H9 (cell line): ENCODE results near the gene ITSN1. TPM values are rescaled to one million over a fixed set of nuclear protein-coding genes. Genes with fewer than 3 reads are reported as not detected.

Experiments used
- DNase-seq: peaks from one replicate; pipeline ENCODE4 v3.0.0-alpha.2; 2017
- H2AFZ ChIP-seq: one replicate; pipeline ENCODE4 v1.6.1; 2013; ENCODE audit warnings: mild to moderate bottlenecking, low read length, control low read depth, moderate library complexity
- H2AK5ac ChIP-seq: 2 replicates; pipeline ENCODE4 v1.6.1; 2013; ENCODE audit warnings: low read length, control low read depth, mixed read lengths; ENCODE audit not compliant: insufficient read length
- H2BK120ac ChIP-seq: one replicate; pipeline ENCODE4 v1.6.1; 2013; ENCODE audit warnings: low read depth, mild to moderate bottlenecking, low read length, control low read depth, inconsistent platforms; ENCODE audit not compliant: poor library complexity, severe bottlenecking
- H2BK12ac ChIP-seq: 2 replicates; pipeline ENCODE4 v1.6.1; 2013; ENCODE audit warnings: low read length, control low read depth, mixed read lengths, low read depth; ENCODE audit not compliant: insufficient read length
- H2BK15ac ChIP-seq: 2 replicates; pipeline ENCODE4 v1.6.1; 2013; ENCODE audit warnings: low read depth, low read length, control low read depth
- H2BK20ac ChIP-seq: one replicate; pipeline ENCODE4 v1.6.1; 2013; ENCODE audit warnings: low read depth, mild to moderate bottlenecking, low read length, control low read depth, inconsistent platforms; ENCODE audit not compliant: poor library complexity, severe bottlenecking
- H2BK5ac ChIP-seq: 2 replicates; pipeline ENCODE4 v1.6.1; 2013; ENCODE audit warnings: low read length, control low read depth, mixed read lengths; ENCODE audit not compliant: insufficient read length
- H3K14ac ChIP-seq: 2 replicates; pipeline ENCODE4 v1.6.1; 2013; ENCODE audit warnings: low read length, control low read depth; ENCODE audit not compliant: insufficient read depth
- H3K18ac ChIP-seq: 2 replicates; pipeline ENCODE4 v1.6.1; 2013; ENCODE audit warnings: low read depth, mild to moderate bottlenecking, mixed read lengths, low read length, control low read depth; ENCODE audit not compliant: insufficient read length
- H3K23ac ChIP-seq: 2 replicates; pipeline ENCODE4 v1.6.1; 2013; ENCODE audit warnings: low read length, control low read depth, mixed read lengths, low read depth; ENCODE audit not compliant: insufficient read length
- H3K23me2 ChIP-seq: 2 replicates; pipeline ENCODE4 v1.6.1; 2013; ENCODE audit warnings: low read depth, mild to moderate bottlenecking, mixed read lengths, low read length, control low read depth; ENCODE audit not compliant: insufficient read length, poor library complexity, severe bottlenecking
- H3K27ac ChIP-seq: 2 replicates; pipeline ENCODE4 v1.5.1; 2013; ENCODE audit warnings: low read length, control low read depth, mixed read lengths, low read depth; ENCODE audit not compliant: insufficient read length
- H3K27me3 ChIP-seq: 2 replicates; pipeline ENCODE4 v1.6.1; 2013; ENCODE audit warnings: low read length, control low read depth, inconsistent platforms; ENCODE audit not compliant: insufficient read depth
- H3K4ac ChIP-seq: 2 replicates; pipeline ENCODE4 v1.6.1; 2013; ENCODE audit warnings: low read depth, mild to moderate bottlenecking, control low read depth, inconsistent platforms, low read length, moderate library complexity
- H3K4me1 ChIP-seq: 2 replicates; pipeline ENCODE4 v1.6.1; 2013; ENCODE audit warnings: low read length, control low read depth, inconsistent platforms; ENCODE audit not compliant: insufficient read depth
- H3K4me2 ChIP-seq: 2 replicates; pipeline ENCODE4 v1.6.1; 2013; ENCODE audit warnings: low read length, control low read depth, mixed read lengths; ENCODE audit not compliant: insufficient read length, insufficient read depth
- H3K56ac ChIP-seq: 2 replicates; pipeline ENCODE4 v1.6.1; 2013; ENCODE audit warnings: low read depth, mild to moderate bottlenecking, mixed read lengths, low read length, control low read depth; ENCODE audit not compliant: insufficient read length
- H3K79me1 ChIP-seq: 2 replicates; pipeline ENCODE4 v1.6.1; 2013; ENCODE audit warnings: low read depth, mild to moderate bottlenecking, moderate library complexity, low read length, control low read depth, inconsistent platforms; ENCODE audit not compliant: insufficient read depth, poor library complexity, severe bottlenecking
- H3K79me2 ChIP-seq: 2 replicates; pipeline ENCODE4 v1.6.1; 2013; ENCODE audit warnings: low read length, control low read depth, inconsistent platforms; ENCODE audit not compliant: insufficient read depth
- H3K9ac ChIP-seq: 2 replicates; pipeline ENCODE4 v1.6.1; 2013; ENCODE audit warnings: low read length, control low read depth, mixed read lengths; ENCODE audit not compliant: insufficient read length; ENCODE audit errors: extremely low read depth
- H3K9me3 ChIP-seq: one replicate; pipeline ENCODE4 v1.6.1; 2013; ENCODE audit warnings: low read depth, low read length, inconsistent platforms; ENCODE audit not compliant: control insufficient read depth
- H3T11ph ChIP-seq: one replicate; pipeline ENCODE4 v1.6.1; 2013; ENCODE audit warnings: mild to moderate bottlenecking, low read length, control low read depth, inconsistent platforms
- H4K20me1 ChIP-seq: one replicate; pipeline ENCODE4 v1.6.1; 2013; ENCODE audit not compliant: control insufficient read depth, insufficient read length, insufficient read depth
- H4K5ac ChIP-seq: 2 replicates; pipeline ENCODE4 v1.6.1; 2013; ENCODE audit warnings: low read depth, mild to moderate bottlenecking, mixed read lengths, low read length, control low read depth; ENCODE audit not compliant: insufficient read length
- H4K8ac ChIP-seq: replicated peaks from 2 replicates; pipeline ENCODE4 v1.6.1; 2013; ENCODE audit warnings: low read length, control low read depth, mixed read lengths, low read depth; ENCODE audit not compliant: insufficient read length
- H4K91ac ChIP-seq: 2 replicates; pipeline ENCODE4 v1.6.1; 2013; ENCODE audit warnings: low read depth, mild to moderate bottlenecking, moderate library complexity, mixed read lengths, low read length, control low read depth; ENCODE audit not compliant: insufficient read length
- H3K27ac Mint-ChIP-seq, 3 experiments: 2 replicates in 2 of 3; 3 replicates in 1 of 3; pipeline ENCODE4 v1.8.0; 2020 to 2021; ENCODE audit warnings: mixed read lengths in 3 of 3, mild to moderate bottlenecking in 1 of 3, moderate library complexity in 1 of 3
- H3K27me3 Mint-ChIP-seq: 2 replicates; pipeline ENCODE4 v1.8.0; 2021; ENCODE audit warnings: low read depth, mild to moderate bottlenecking, moderate library complexity, mixed read lengths
- H3K36me3 Mint-ChIP-seq, 3 experiments: 2 replicates in 2 of 3; 3 replicates in 1 of 3; pipeline ENCODE4 v1.8.0; 2020 to 2021; ENCODE audit warnings: low read depth in 3 of 3, mixed read lengths in 3 of 3; ENCODE audit not compliant: insufficient read depth in 1 of 3
- H3K4me1 Mint-ChIP-seq, 2 experiments: 2 replicates each; pipeline ENCODE4 v1.8.0; 2020; ENCODE audit warnings: mixed read lengths in 2 of 2
- H3K4me3 Mint-ChIP-seq, 2 experiments: 2 replicates in 1 of 2; 3 replicates in 1 of 2; pipeline ENCODE4 v1.8.0; 2020 to 2021; ENCODE audit warnings: mild to moderate bottlenecking in 2 of 2, mixed read lengths in 2 of 2, moderate library complexity in 1 of 2
- H3K9me3 Mint-ChIP-seq, 2 experiments: 2 replicates in 1 of 2; 3 replicates in 1 of 2; pipeline ENCODE4 v1.8.0; 2020; ENCODE audit warnings: mild to moderate bottlenecking in 2 of 2, mixed read lengths in 2 of 2, moderate library complexity in 1 of 2
- CTCF ChIP-seq: fragments of 200-600 bp; sonication (generic); conservative IDR thresholded peaks from 3 replicates; pipeline ENCODE4 v1.8.0; 2021; ENCODE audit warnings: antibody characterized with exemption, mild to moderate bottlenecking
- WGBS: extraction: QIAGEN DNeasy Blood & Tissue Kit; methylation state at CpG from one replicate; pipeline ENCODE4 v1.1.7; 2013; ENCODE audit warnings: missing lambda C conversion rate, low lambda C conversion rate, mixed read lengths; ENCODE audit not compliant: insufficient read length; ENCODE audit errors: extremely low coverage; 5-methylcytosine and 5-hydroxymethylcytosine counted together
- total RNA-seq: library from RNA; stranded (reverse); gene quantifications from 2 replicates; pipeline ENCODE4 v1.2.1, GENCODE V29; 2021

ITSN1 gene
- total RNA-seq, 1 experiment from 2014 or later = 94.2 TPM

DNA sequence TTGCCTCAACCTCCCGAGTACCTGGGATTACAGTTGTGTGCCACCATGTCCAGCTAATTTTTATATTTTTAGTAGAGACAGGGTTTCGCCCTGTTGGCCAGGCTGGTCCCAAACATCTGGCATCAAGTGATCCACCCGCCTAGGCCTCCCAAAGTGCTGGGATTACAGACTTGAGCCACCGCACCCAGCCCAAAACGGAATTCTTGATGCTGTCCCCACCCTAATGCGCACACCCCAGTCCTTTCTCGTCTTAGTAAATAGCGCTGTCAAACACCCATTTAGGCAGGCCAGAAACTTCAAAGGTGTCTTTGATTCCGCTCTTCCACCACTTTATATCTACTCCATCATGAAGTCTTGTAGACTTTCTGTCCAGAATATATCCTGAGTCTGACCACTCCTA is 35.1 kb downstream of the ITSN1 start:
- Histone ChIP-seq H3K23ac (no peak overlapping the region), H2BK120ac (no peak overlapping the region), H3K14ac (no peak overlapping the region), H3K4me1 (no peaks in the 10 kb centered on the region; the same call in none of the 2 replicates), H4K91ac (no peak overlapping the region), H3K9ac (no peak overlapping the region), H2AFZ (no peak overlapping the region), H3K27me3 (no peaks in the 10 kb centered on the region), H2BK12ac (no peak overlapping the region), H3K4ac (no peak overlapping the region), H3K79me1 (peaks cover 16% of the 10 kb centered on the region), H4K8ac (no peak overlapping the region), H2BK5ac (no peak overlapping the region), H2AK5ac (no peak overlapping the region), H4K5ac (no peak overlapping the region), H2BK20ac (no peak overlapping the region), H3K9me3 (no peaks in the 10 kb centered on the region), H4K20me1 (no peaks in the 10 kb centered on the region), H3K79me2 (peaks cover 28% of the 10 kb centered on the region; the same call in 1 of the 2 replicates), H3K23me2 (no peaks in the 10 kb centered on the region), H3T11ph (no peak overlapping the region), H3K27ac (no peak overlapping the region), H3K18ac (no peak overlapping the region), H2BK15ac (no peak overlapping the region), H3K4me2 (no peak overlapping the region), H3K56ac (no peak overlapping the region)
- no CpG with 5 or more reads among the region's 9 CpGs for WGBS
- H3K36me3 Mint-ChIP-seq = peaks cover 6 to 23% (median 12%) of the 10 kb centered on the region in 3 experiments; a peak in 6 of 7 replicates
- no peaks in the 10 kb centered on the region for H3K27me3 Mint-ChIP-seq
- DNase-seq = no peak
- no peak overlapping the region for H3K4me3 Mint-ChIP-seq
- peaks cover 2 to 5% of the 10 kb centered on the region in 2 experiments; a peak in 1 of 5 replicates for H3K9me3 Mint-ChIP-seq
- peak overlapping the region in 2 of 3 experiments; percentile 46 to 69; a peak in 3 of 7 replicates for H3K27ac Mint-ChIP-seq
- TF ChIP-seq CTCF = no peak
- H3K4me1 Mint-ChIP-seq = peaks cover 49 to 53% of the 10 kb centered on the region in 2 experiments
